Peyer's patch (tissue), 4 donors: ENCODE data around the gene SULF2.

Source experiments
- POLR2A ChIP-seq, 2 donors: fragments of 450-650 bp; IDR thresholded peaks; one replicate each; pipeline ENCODE4 v1.5.1; 2017; ENCODE audit warnings: antibody characterized with exemption in 2 of 2, mild to moderate bottlenecking in 2 of 2, moderate library complexity in 2 of 2
- TF ChIP-seq, protein P1 (sequence below), 6 experiments: fragments of 450-650 bp in 4 of 6; fragments of 200-600 bp in 2 of 6; sonication (generic) in 1 of 6; IDR thresholded peaks; one replicate each; pipeline ENCODE4 v1.5.1; 2017 to 2019; ENCODE audit warnings: antibody characterized with exemption in 6 of 6, mild to moderate bottlenecking in 3 of 6, moderate library complexity in 1 of 6

DNA sequence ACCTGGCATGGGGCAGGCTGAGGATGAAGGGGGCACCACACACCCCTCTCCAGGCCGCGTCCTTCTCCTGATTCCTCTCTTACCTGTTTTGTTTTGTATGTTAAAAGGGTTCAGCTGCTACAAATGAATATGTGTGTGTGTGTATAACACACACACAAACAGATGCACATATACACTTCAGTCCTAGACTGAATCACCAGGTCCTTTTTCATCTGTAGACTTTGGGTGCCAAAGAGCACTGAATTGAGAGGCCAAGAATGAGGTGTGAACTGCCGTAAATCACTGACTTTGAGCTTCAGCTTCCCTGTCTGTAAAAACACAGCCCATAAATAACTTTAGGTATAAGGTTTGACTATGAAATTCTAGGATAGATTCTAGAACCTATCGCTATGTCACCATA lies 40.5 kb downstream of the SULF2 start:
- TF ChIP-seq POLR2A (IDR thresholded peaks at IDR 0.05): no peak
- TF ChIP-seq, protein P1, sequence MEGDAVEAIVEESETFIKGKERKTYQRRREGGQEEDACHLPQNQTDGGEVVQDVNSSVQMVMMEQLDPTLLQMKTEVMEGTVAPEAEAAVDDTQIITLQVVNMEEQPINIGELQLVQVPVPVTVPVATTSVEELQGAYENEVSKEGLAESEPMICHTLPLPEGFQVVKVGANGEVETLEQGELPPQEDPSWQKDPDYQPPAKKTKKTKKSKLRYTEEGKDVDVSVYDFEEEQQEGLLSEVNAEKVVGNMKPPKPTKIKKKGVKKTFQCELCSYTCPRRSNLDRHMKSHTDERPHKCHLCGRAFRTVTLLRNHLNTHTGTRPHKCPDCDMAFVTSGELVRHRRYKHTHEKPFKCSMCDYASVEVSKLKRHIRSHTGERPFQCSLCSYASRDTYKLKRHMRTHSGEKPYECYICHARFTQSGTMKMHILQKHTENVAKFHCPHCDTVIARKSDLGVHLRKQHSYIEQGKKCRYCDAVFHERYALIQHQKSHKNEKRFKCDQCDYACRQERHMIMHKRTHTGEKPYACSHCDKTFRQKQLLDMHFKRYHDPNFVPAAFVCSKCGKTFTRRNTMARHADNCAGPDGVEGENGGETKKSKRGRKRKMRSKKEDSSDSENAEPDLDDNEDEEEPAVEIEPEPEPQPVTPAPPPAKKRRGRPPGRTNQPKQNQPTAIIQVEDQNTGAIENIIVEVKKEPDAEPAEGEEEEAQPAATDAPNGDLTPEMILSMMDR (IDR thresholded peaks at IDR 0.05): no peak
